Measurements from ENCODE around the gene CDC42BPG. TPM values are rescaled to one million over a fixed set of nuclear protein-coding genes. Genes with fewer than 3 reads are reported as not detected.

The CDC42BPG gene
- total and polyA plus RNA-seq, 2 of the 8 experiments (the other 6 are each of a cell fraction or from before 2014, with no cell fraction given): 3.7 to 10.6 TPM

DNA sequence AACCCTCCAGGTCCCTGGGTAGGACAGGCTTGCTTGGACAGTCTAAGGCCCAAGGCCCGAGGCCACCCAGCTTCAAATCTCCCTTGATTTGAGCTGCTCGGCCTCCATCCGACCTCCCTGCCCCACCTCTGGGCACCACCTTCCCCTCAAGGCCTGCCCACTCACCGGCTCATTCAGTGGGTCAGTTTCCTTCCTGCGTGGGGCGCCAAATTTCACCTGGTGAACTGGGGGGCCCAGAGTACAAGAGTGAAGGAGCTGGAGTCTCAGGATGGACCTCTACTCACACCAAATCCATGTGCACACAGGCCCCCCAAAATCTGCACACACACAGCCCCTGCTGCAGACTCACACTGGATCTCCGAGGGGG is 45.2 kb downstream of the CDC42BPG start:
- peaks cover 1 to 2% of the 10 kb centered on the region in 2 experiments for H4K20me1 ChIP-seq (replicated peaks in 1 of 2; ENCODE audit: control insufficient read depth in 1 of 2, insufficient read depth in 2 of 2, low read length in 2 of 2)
- H3K27me3 ChIP-seq (replicated peaks in 1 of 4; ENCODE audit: control insufficient read depth in 3 of 4, extremely low read depth in 1 of 4, insufficient read depth in 3 of 4, low read length in 3 of 4): no peaks in the 10 kb centered on the region
- H3K23me2 ChIP-seq (ENCODE audit: low read depth, low read length): peaks cover 8% of the 10 kb centered on the region; the same call in 1 of the 2 replicates
- no peaks in the 10 kb centered on the region for H3K9me3 ChIP-seq (ENCODE audit: insufficient read depth in 2 of 2, low read depth in 1 of 2, low read length in 1 of 2)
- no peak overlapping the region for H3K18ac ChIP-seq (ENCODE audit: extremely low read depth, low read length)
- 85% methylated on average over 6 of the region's 7 CpGs; no CpG with 5 or more reads in 1 of the 2 experiments for WGBS, 2 experiments (ENCODE audit: extremely low coverage in 1 of 2, insufficient coverage in 1 of 2, insufficient read length in 1 of 2, insufficient replicate concordance in 2 of 2, low coverage in 1 of 2, low lambda C conversion rate in 2 of 2, missing lambda C conversion rate in 1 of 2)
- ChIA-PET POLR2A (ENCODE audit: partially characterized antibody) (interaction anchor here (0.7 to 2.7 kb wide), 5 partner anchors 11 to 63 kb away, joined by 3 to 7 read pairs (median 3); no protein-coding TSS in a partner anchor), CTCF (ENCODE audit: partially characterized antibody) (interaction anchor here (0.5 to 4.4 kb wide), 11 partner anchors 8 to 738 kb away, joined by 3 to 21 read pairs (median 4); no protein-coding TSS in a partner anchor)
- no peak overlapping the region for H4K91ac ChIP-seq (replicated peaks; ENCODE audit: insufficient read length, low read length)
- H3K4me3 ChIP-seq (ENCODE audit: extremely low read depth in 1 of 4, insufficient read depth in 2 of 4, low read depth in 3 of 4, low read length in 4 of 4): no peak overlapping the region
- no peak overlapping the region for H2BK20ac ChIP-seq (ENCODE audit: low read length)
- no peak overlapping the region for H3K27ac ChIP-seq (ENCODE audit: low read depth, low read length)
- no peak overlapping the region for H2BK15ac ChIP-seq (ENCODE audit: low read length)
- no peak overlapping the region for H2BK12ac ChIP-seq (ENCODE audit: low read depth, low read length)
- H3K56ac ChIP-seq (replicated peaks; ENCODE audit: insufficient read length, low read depth, low read length): no peak overlapping the region
- no peak overlapping the region for H3K4me2 ChIP-seq (ENCODE audit: insufficient read depth in 1 of 2, low read depth in 2 of 2, low read length in 2 of 2)
- no peaks in the 10 kb centered on the region for H3K79me2 ChIP-seq (ENCODE audit: control insufficient read depth in 1 of 2, insufficient read depth in 2 of 2, low read length in 2 of 2)
- no peak overlapping the region for H3K23ac ChIP-seq (ENCODE audit: insufficient read length)
- H2BK120ac ChIP-seq (replicated peaks; ENCODE audit: low read depth, low read length): no peak overlapping the region
- no peak overlapping the region for H3K9ac ChIP-seq (replicated peaks in 1 of 4; ENCODE audit: extremely low read depth in 1 of 4, low read depth in 3 of 4, low read length in 3 of 4)
- H3K14ac ChIP-seq (ENCODE audit: insufficient read length): no peak overlapping the region
- no peaks in the 10 kb centered on the region; the same call in 1 of the 2 replicates for H3K79me1 ChIP-seq (ENCODE audit: low read depth, low read length)
- H4K5ac ChIP-seq (ENCODE audit: insufficient read length, low read depth, low read length): no peak overlapping the region
- peaks cover 0 to 2% (median under 1%) of the 10 kb centered on the region in 4 experiments; a peak in 2 of 8 replicates for H3K36me3 ChIP-seq (ENCODE audit: control insufficient read depth in 2 of 4, insufficient read depth in 4 of 4, low read length in 3 of 4)
- FAIRE-seq: no peak
- no peak for DNase-seq (ENCODE audit: low read depth in 1 of 2, low spot score in 2 of 2)
- peak overlapping the region; percentile 35; the same call in 1 of the 2 replicates for H2BK5ac ChIP-seq (ENCODE audit: low read depth, low read length)
- H4K8ac ChIP-seq (ENCODE audit: extremely low read depth, insufficient read depth, low read length): no peak overlapping the region
- no peak overlapping the region for H3K4ac ChIP-seq (replicated peaks; ENCODE audit: insufficient read length, low read depth, low read length)
- no peak overlapping the region for H2AFZ ChIP-seq (ENCODE audit: low read length)
- peaks cover 0 to 8% (median 4%) of the 10 kb centered on the region in 4 experiments; a peak in 5 of 7 replicates for H3K4me1 ChIP-seq (replicated peaks in 1 of 4; ENCODE audit: control insufficient read depth in 3 of 4, insufficient read depth in 4 of 4, low read length in 3 of 4)
- no peak overlapping the region for H2AK5ac ChIP-seq (ENCODE audit: low read depth, low read length)
- TF ChIP-seq TCF12 (IDR thresholded peaks at IDR 0.05; ENCODE audit: low read depth, low read length) (no peak), EP300 (IDR thresholded peaks at IDR 0.05; ENCODE audit: borderline replicate concordance in 1 of 2, low read depth in 2 of 2, low read length in 2 of 2) (no peak), NRF1 (IDR thresholded peaks at IDR 0.05; ENCODE audit: low read depth, low read length) (no peak), YY1 (IDR thresholded peaks at IDR 0.05; ENCODE audit: low read depth, low read length) (no peak), KDM1A (IDR thresholded peaks at IDR 0.05; ENCODE audit: borderline replicate concordance, low read length) (no peak), TAF7 (optimal IDR thresholded peaks at IDR 0.05; ENCODE audit: borderline replicate concordance, low read depth, low read length) (no peak), JUN (IDR thresholded peaks at IDR 0.05; ENCODE audit: low read depth, low read length) (no peak), SP2 (IDR thresholded peaks at IDR 0.05; ENCODE audit: low read length) (no peak), RNF2 (IDR thresholded peaks at IDR 0.05; ENCODE audit: borderline replicate concordance, low read depth, low read length, missing control alignments, poor library complexity, severe bottlenecking) (no peak), BCL11A (IDR thresholded peaks at IDR 0.05; ENCODE audit: low read depth in 2 of 2, low read length in 2 of 2) (no peak), CHD1 (IDR thresholded peaks at IDR 0.05; ENCODE audit: low read depth, low read length) (no peak), EZH2 (IDR thresholded peaks at IDR 0.05; ENCODE audit: low read depth, low read length, severe bottlenecking) (no peak), BACH1 (IDR thresholded peaks at IDR 0.05; ENCODE audit: low read length) (no peak), ASH2L (IDR thresholded peaks at IDR 0.05; ENCODE audit: low read length) (no peak), CEBPB (IDR thresholded peaks at IDR 0.05; ENCODE audit: low read depth, low read length) (no peak)
